Retinal pigment epithelial cell (primary cell): Measurements from ENCODE around the gene C12orf76.
"Not testable (repeated sequence)": the region's sequence is repeated elsewhere in the genome, so short reads cannot be mapped to it uniquely, and the experiment has no call there.

Experiments
- DNase-seq: peaks from one replicate; pipeline ENCODE4 v3.0.0-alpha.2; 2010; ENCODE audit warnings: low read depth
- H3K4me3 ChIP-seq: 2 replicates; pipeline ENCODE4 v1.5.1; 2011; ENCODE audit warnings: mild to moderate bottlenecking, low read length, control low read depth, moderate library complexity
- TF ChIP-seq, protein P1 (sequence below): conservative IDR thresholded peaks from 2 replicates; pipeline ENCODE4 v1.5.1; 2011; ENCODE audit warnings: low read depth, low read length, control low read depth, inconsistent platforms

C12orf76 gene

DNA sequence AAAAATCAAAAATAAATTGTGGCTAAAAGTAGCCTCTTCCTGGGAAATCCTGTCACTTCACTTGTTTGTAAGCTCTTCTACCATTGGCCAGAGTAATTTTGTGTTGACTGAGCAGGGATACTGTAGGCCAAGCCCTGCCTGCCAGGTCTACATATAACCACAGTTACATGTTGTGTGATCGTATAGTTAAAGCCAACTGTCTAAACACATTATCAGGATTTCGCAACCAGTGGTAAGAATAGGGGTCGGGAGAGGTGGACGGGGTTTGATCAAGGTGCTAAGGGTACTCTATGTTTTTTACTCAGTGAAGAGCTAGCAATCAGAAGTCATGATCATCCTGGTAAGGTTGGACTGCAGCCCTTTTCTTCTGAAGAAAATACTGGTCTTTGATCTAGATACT, 35.7 kb downstream of the C12orf76 start:
- DNase-seq: no peak
- TF ChIP-seq, protein P1, sequence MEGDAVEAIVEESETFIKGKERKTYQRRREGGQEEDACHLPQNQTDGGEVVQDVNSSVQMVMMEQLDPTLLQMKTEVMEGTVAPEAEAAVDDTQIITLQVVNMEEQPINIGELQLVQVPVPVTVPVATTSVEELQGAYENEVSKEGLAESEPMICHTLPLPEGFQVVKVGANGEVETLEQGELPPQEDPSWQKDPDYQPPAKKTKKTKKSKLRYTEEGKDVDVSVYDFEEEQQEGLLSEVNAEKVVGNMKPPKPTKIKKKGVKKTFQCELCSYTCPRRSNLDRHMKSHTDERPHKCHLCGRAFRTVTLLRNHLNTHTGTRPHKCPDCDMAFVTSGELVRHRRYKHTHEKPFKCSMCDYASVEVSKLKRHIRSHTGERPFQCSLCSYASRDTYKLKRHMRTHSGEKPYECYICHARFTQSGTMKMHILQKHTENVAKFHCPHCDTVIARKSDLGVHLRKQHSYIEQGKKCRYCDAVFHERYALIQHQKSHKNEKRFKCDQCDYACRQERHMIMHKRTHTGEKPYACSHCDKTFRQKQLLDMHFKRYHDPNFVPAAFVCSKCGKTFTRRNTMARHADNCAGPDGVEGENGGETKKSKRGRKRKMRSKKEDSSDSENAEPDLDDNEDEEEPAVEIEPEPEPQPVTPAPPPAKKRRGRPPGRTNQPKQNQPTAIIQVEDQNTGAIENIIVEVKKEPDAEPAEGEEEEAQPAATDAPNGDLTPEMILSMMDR: no peak
- H3K4me3 ChIP-seq: no peak overlapping the region

DNA sequence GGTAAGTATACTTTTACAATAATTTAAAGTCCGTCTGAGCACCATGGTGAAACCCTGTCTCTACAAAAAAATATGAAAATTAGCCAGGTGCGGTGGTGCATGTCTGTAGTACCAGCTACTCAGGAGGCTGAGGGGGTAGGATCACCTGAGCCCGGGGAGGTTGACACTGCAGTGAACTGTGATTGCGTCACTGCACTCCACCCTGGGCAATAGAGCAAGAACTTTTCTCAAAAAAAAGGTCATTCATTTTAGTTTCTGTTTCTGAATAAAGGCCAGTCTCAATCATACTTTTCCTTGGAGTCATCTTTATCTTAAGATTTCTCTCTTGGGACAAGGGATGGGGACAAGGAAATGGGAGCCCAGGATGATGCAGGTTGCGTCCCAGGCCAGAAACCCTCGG, 36.2 kb downstream of the C12orf76 start:
- DNase-seq: no peak
- no peak overlapping the region for H3K4me3 ChIP-seq
- TF ChIP-seq, protein P1: no peak

DNA sequence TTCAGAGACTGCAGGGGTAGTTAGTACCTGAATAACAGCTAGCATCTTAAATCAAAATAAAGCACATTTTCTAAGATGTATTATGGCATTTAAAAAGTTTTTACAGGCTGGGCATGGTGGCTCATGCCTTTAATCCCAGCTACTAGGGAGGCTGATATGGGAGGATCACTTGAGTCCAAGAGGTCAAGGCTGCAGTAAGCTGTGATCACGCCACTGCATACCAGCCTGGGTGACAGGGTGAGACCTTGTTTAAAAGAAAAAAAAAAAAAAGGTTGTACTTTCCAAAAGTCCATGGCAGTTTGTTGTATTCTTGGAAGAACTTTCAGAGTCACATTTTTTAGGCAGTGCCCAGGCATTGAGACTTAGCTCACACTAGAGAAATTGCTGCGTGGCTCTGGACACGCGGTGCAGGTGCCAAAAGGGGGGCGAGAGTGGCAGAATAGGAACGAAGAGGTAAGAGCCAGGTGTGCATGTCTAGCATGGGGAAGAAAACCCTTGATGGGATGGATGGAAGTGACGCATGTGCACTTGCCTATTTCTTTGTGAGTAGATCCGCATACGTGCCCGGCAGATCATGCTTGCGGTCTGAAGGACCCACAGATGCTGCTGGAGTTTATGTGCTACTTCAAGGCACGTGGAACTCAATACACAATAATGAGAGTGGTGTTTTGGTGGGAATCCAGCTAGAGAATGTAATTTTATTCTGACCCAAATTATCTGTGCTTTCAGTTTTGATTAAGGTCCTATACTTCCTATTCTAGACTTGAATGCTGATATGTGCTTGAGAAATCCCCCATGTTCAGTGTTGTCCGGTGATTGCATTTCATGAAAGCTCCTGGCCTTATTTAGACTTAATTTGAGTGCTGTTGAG, 37.2 kb downstream of the C12orf76 start:
- no peak for DNase-seq
- TF ChIP-seq, protein P1: no peak
- H3K4me3 ChIP-seq: no peak overlapping the region

DNA sequence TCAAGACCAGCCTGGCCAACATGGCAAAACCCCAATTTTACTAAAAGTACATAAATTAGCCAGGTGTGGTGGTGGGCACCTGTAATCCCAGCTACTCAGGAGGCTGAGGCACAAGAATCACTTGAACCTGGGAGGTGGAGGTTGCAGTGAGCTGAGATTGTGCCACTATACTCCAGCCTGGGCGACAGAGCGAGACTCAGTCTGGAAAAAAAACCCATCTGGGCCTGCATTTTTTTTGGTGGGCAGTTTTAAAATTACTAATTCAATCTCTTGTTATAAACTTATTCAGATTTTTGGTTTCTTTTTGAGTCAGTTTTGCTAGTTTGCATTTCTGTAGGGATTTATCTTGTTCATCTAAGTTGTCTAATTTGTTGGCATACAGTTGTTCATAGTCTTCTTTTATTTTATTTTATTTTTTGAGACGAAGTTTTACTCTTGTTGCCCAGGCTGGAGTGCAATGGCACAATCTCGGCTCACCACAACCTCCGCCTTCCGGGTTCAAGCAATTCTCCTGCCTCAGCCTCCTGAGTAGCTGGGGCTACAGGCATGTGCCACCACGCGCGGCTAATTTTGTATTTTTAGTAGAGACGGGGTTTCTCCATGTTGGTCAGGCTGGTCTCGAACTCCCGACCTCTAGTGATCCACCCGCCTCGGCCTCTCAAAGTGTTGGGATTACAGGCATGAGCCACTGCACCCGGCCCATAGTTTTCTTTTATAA, 39.5 kb downstream of the C12orf76 start:
- not testable (repeated sequence) for H3K4me3 ChIP-seq, DNase-seq

DNA sequence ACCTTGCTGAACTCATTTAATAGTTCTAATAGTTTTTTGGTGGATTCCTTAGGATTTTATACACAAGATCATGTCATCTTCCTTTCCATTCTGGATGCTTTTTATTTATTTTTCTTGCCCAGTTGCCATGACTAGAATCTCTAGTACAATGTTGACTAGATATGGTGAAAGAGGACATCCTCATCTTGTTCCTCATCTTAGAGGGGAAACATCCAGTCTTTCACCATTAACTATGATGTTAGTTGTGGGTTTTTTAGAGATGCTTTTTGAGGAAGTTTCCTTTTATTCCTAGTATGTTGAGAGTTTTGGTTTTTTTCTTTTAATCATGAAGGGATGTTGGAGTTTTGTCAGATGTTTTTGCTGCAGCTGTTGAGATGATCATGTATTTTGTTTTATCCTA, 40.4 kb downstream of the C12orf76 start:
- H3K4me3 ChIP-seq: no peak overlapping the region
- no peak for DNase-seq
- TF ChIP-seq, protein P1: no peak

DNA sequence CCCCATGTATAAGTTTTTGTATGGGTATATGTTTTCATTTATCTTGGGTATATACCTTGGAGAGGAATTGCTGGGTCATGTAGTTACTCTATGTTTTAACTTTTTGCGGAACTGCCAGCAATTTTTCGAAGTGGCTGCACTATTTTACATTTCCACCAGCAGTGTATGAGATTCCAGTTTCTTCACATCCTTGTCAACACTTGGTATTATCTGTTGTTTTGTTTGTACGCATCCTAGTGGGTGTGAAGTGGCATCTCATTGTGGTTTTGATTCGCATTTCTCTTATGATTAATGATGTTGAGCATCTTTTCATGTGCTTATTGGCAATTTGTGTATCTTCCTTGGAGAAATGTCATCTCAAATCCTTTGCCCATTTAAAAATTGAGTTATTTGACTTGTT, 42.2 kb downstream of the C12orf76 start:
- H3K4me3 ChIP-seq: no peak overlapping the region
- TF ChIP-seq, protein P1: no peak
- DNase-seq: no peak

DNA sequence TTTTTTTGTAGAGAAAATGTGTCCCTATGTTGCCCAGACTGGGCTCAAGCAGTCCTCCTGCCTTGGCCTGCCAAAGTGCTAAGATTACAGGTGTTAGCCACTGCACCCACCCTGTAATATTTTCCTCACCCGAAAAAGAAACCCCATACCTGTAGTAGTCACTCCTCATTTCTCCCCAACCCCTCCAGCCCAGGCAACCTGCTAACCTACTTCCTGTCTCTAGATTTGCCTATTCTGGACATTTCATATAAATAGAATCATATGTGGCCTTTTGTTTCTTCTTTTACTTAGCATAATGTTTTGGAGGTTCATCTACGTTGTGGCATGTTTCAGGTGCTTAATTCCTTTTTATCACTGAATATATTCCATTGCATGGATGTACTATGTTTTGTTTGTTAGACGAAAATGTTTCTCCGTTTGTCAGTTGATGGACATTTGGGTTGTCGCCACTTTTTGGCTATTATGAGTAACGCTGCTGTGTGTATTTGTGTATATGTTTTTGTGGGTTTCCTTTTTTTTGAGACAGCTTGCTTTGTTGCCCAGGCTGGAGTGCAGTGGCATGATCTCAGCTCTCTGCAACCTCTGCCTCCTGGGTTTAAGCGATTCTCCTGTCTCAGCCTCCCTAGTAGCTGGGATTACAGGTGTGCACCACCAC, 42.9 kb downstream of the C12orf76 start:
- H3K4me3 ChIP-seq: no peak overlapping the region
- no peak for DNase-seq
- TF ChIP-seq, protein P1: no peak
